ENCODE data around the gene PPM1N.

- no peak for TF ChIP-seq GATA2 (IDR thresholded peaks at IDR 0.05; ENCODE audit: low read depth, low read length)
- TF ChIP-seq GATA3 (IDR thresholded peaks at IDR 0.05; ENCODE audit: low read depth, low read length): no peak
Observed at GRCh38 chr19:45460807-45461347, 37.4 kb upstream of the PPM1N start.

All from SH-SY5Y (cell line).